Heart right ventricle (tissue), 16 donors: ENCODE data around the gene MTA1. TPM values are rescaled to one million over a fixed set of nuclear protein-coding genes. Genes with fewer than 3 reads are reported as not detected.

Experiments
- ATAC-seq, 8 donors: fragments of 200-7000 bp; cut with Tn5 transposase; one replicate each; pipeline ENCODE4 v1.9.1; 2020; ENCODE audit warnings: mild to moderate bottlenecking in 8 of 8, moderate library complexity in 8 of 8, moderate number of reproducible peaks in 1 of 8
- DNase-seq, 2 donors: peaks; one replicate each; pipeline ENCODE4 v3.0.0-alpha.2; 2020
- H3K27ac ChIP-seq, 10 donors: fragments of 200-600 bp; sonication (generic) in 2 of 10; one replicate each; pipeline versions ENCODE4 v1.5.0 to v1.8.0; 2020 to 2022; ENCODE audit warnings: mild to moderate bottlenecking in 3 of 10
- H3K27me3 ChIP-seq, 7 donors: fragments of 200-600 bp; one replicate each; pipeline ENCODE4 v1.8.0; 2021 to 2022; ENCODE audit warnings: mild to moderate bottlenecking in 2 of 7
- H3K36me3 ChIP-seq, 9 donors: fragments of 200-600 bp; sonication (generic) in 1 of 9; one replicate each; pipeline versions ENCODE4 v1.5.0 to v1.8.0; 2020 to 2022; ENCODE audit warnings: mild to moderate bottlenecking in 2 of 9
- H3K4me1 ChIP-seq, 9 donors: fragments of 200-600 bp; sonication (generic) in 1 of 9; one replicate each; pipeline versions ENCODE4 v1.5.0 to v1.8.0; 2020 to 2022; ENCODE audit warnings: mild to moderate bottlenecking in 4 of 9
- H3K4me3 ChIP-seq, 10 donors: fragments of 200-600 bp; sonication (generic) in 2 of 10; one replicate each; pipeline versions ENCODE4 v1.5.0 to v1.8.0; 2020 to 2022; ENCODE audit warnings: mild to moderate bottlenecking in 7 of 10, moderate library complexity in 2 of 10
- H3K9me3 ChIP-seq, 11 donors: fragments of 200-600 bp in 10 of 11; sonication (generic) in 2 of 11; one replicate each; pipeline versions ENCODE4 v1.5.0 to v1.8.0; 2013 to 2022; ENCODE audit warnings: mild to moderate bottlenecking in 2 of 11, control low read depth in 1 of 11, moderate library complexity in 1 of 11
- CTCF ChIP-seq, 9 donors: fragments of 200-600 bp; sonication (generic) in 2 of 9; IDR thresholded peaks; one replicate each; pipeline versions ENCODE4 v1.5.0 to v1.8.0; 2021 to 2022; ENCODE audit warnings: antibody characterized with exemption in 9 of 9, mild to moderate bottlenecking in 5 of 9, moderate library complexity in 1 of 9
- WGBS, 2 donors: extraction: QIAGEN DNeasy Blood & Tissue Kit; methylation state at CpG; one replicate each; pipeline ENCODE4 v1.1.7; 2013; ENCODE audit warnings: inconsistent platforms in 1 of 2; 5-methylcytosine and 5-hydroxymethylcytosine counted together
- intact Hi-C, 10 donors: fragments of 100-400 bp; cut with DNase I; formaldehyde crosslinking; loops; one replicate each; pipeline versions ENCODE4 v1.11.1 to v1.14.2; 2022
- long read RNA-seq, 3 donors: library from polyadenylated mRNA; unstranded; transcript quantifications; one replicate each; pipeline ENCODE4 v2.0.0, GENCODE V29; 2020 to 2021
- polyA plus RNA-seq, 2 donors: library from polyadenylated mRNA; stranded (reverse); fragments of 200-250 nt; gene quantifications; one replicate each; pipeline ENCODE4 v1.2.3, GENCODE V29; 2013
- total RNA-seq, 10 donors: library from RNA; stranded (reverse); fragmentation: NEBNext Ultra II Directional in 3 of 10; extraction: Animal tissue kit (Norgen Biotek cat#: 25700) in 3 of 10; gene quantifications; one replicate each; pipeline versions ENCODE4 v1.2.1 to v1.2.4, GENCODE V29; 2021 to 2023
- donor health status: Arrhythmogenic right ventricular cardiomyopathy.
- donor health status: ischemic (EF 13 %, LVEDD 7.1; RV severe dilation, severe dysfunction).
- donor health status: healthy with polysubstance abuse.
- donor health status: DM: no; HTN: yes; CAD: no.
- donor health status: DM: no; HTN: no; CAD: no.
- donor health status: ischemic (EF 25% LVEDD 6.9; RV normal size, moderate dysfunction).
- donor health status: ischemic (EF 25% LVEDD 5.7; RV mildly dilated, moderate dysfunction).
- donor health status: healthy.
- donor health status: DM: yes; HTN: yes; CAD: no.
- donor health status: Ischemic cardiomyopathy.
- donor health status: ischemic (EF 35%, LVEDD 5.7; RV mildly dilated, moderate dysfunction).
- donor health status: nonischemic (EF 11% LVEDD 7.7; RV severe dilation, severe dysfunction).
- donor health status: DM: yes; HTN: yes; CAD: no.
- donor health status: PGD.
- donor health status: ischemic (EF 29% LVEDD 5.4; RV normal size, mild dysfunction).
- donor health status: nonischemic (EF 23%, LVEDD 6.1; RV moderate dilation, normal function).

Gene MTA1
- total RNA-seq, result 100 to 1,000 TPM; 104 to 209 (median 133) TPM
- polyA plus RNA-seq, result 100 to 1,000 TPM in 1 of 2 donors, 10 to 100 TPM in 1; 94.4 to 250 TPM
- long read RNA-seq, donor 1, transcript MTA1-212 (2 exons, 700 nt), result major isoform, 32 of 105 reads
- long read RNA-seq, donor 1, transcript MTA1-211 (3 exons, 842 nt), result minor isoform, 11 of 105 reads
- long read RNA-seq, donor 1, transcript MTA1-215 (4 exons, 509 nt), result minor isoform, 16 of 105 reads
- long read RNA-seq, donor 1, partial matches to known transcripts, result 6 of 105 reads
- long read RNA-seq, donor 1, other reads (novel, unspliced or antisense), result 37 of 105 reads
- long read RNA-seq, donor 2, transcript MTA1-215 (4 exons, 509 nt), result major isoform, 19 of 86 reads
- long read RNA-seq, donor 2, transcript MTA1-212 (2 exons, 700 nt), result minor isoform, 16 of 86 reads
- long read RNA-seq, donor 2, transcript MTA1-211 (3 exons, 842 nt), result minor isoform, 9 of 86 reads
- long read RNA-seq, donor 2, transcript MTA1-201 (21 exons, 2,876 nt), result minor isoform, 7 of 86 reads
- long read RNA-seq, donor 2, partial matches to known transcripts, result 26 of 86 reads
- long read RNA-seq, donor 2, other reads (novel, unspliced or antisense), result 8 of 86 reads
- long read RNA-seq, donor 3, transcript MTA1-212 (2 exons, 700 nt), result major isoform, 15 of 32 reads
- long read RNA-seq, donor 3, partial matches to known transcripts, result 7 of 32 reads
- long read RNA-seq, donor 3, other reads (novel, unspliced or antisense), result 4 of 32 reads

- H3K36me3 ChIP-seq, result peaks cover 0 to 6% (median 0%) of the 10 kb centered on the region in 9 donors
- peak within 1 kb of the TSS; percentile 54 to 85 (median 72) for H3K4me3 ChIP-seq
- intact Hi-C loops, result loop anchor here in 1 of 10 donors (10.0 kb wide), 1 partner anchor 65 kb away; the partner anchor contains the start of gene CRIP1
- peak in 7 of 8 donors; percentile 4 to 64 (median 46) for ATAC-seq
- DNase-seq, result peak in 1 of 2 donors; percentile 61
- peaks cover 17 to 64% (median 47%) of the 10 kb centered on the region in 9 donors for H3K4me1 ChIP-seq
- 4 to 12% methylated on average over 28 to 87 of the region's 96 CpGs for WGBS, 2 donors
- no peak for TF ChIP-seq CTCF (IDR thresholded peaks at IDR 0.05)
- H3K9me3 ChIP-seq, result no peaks in the 10 kb centered on the region
- H3K27ac ChIP-seq, result peak within 1 kb of the TSS; percentile 55 to 91 (median 84)
- H3K27me3 ChIP-seq, result peaks cover 0 to 7% (median 0%) of the 10 kb centered on the region in 7 donors
Observed at GRCh38 chr14:105419195-105420091, at the start of gene MTA1. Gene MTA1 (plus strand): TSS chr14:105419827. CDS start chr14:105420036, 209 bp downstream.

- no peaks in the 10 kb centered on the region for H3K27me3 ChIP-seq
- H3K4me3 ChIP-seq, result no peak overlapping the region
- H3K27ac ChIP-seq, result no peak overlapping the region
- DNase-seq (no peak), ATAC-seq (no peak)
- H3K36me3 ChIP-seq, result peaks cover 0 to 23% (median 4%) of the 10 kb centered on the region in 9 donors
- H3K4me1 ChIP-seq, result peaks cover 0 to 13% (median 0%) of the 10 kb centered on the region in 9 donors
- no peak for TF ChIP-seq CTCF (IDR thresholded peaks at IDR 0.05)
- H3K9me3 ChIP-seq, result no peaks in the 10 kb centered on the region
- WGBS, 2 donors, result 89 to 90% methylated on average over 11 of the region's 11 CpGs
- intact Hi-C loops, result loop anchor here in 7 of 10 donors (5.0 to 10.0 kb wide), 7 partner anchors 38 to 153 kb away; partner anchors contain the start of genes TMEM121 (in 3 of the 7) and TEDC1 (in 1 of the 7)
Observed at GRCh38 chr14:105374389-105374788, 45.2 kb upstream of the MTA1 start.

DNA sequence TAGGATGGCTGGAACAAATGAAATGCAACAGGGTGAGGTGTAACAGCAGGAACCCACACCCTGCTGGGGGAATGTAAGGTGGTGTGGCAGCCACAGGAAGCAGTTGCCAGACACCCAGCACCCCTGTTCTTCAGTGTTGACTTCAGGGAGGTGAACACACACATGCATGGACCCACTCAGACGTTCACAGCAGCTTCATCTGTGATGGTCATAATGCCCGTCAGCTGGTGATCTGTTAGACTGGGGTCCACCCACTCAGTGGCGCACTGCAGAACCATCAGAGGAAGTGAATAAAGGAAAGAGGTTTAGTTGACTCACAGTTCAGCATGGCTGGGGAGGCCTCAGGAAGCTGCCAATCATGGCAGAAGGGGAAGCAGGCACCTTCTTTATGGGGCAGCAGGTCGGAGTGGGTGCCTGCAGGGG, 44.0 kb upstream of the MTA1 start:
- Histone ChIP-seq H3K27ac (no peak overlapping the region), H3K4me3 (no peak overlapping the region), H3K27me3 (no peaks in the 10 kb centered on the region), H3K36me3 (peaks cover 0 to 22% (median 5%) of the 10 kb centered on the region in 9 donors), H3K9me3 (no peaks in the 10 kb centered on the region), H3K4me1 (peaks cover 0 to 11% (median 0%) of the 10 kb centered on the region in 9 donors)
- DNase-seq (no peak), ATAC-seq (no peak)
- WGBS, 2 donors, result 74 to 85% methylated on average over 4 of the region's 4 CpGs
- intact Hi-C loops, result loop anchor here in 4 of 10 donors (10.0 kb wide), 3 partner anchors 59 to 149 kb away; partner anchors contain the start of gene TMEM121 (in 1 of the 4)
- TF ChIP-seq CTCF (IDR thresholded peaks at IDR 0.05), result no peak
